Osteocyte (in vitro differentiated cells): ENCODE measurements around the gene CR1L. TPM values are rescaled to one million over a fixed set of nuclear protein-coding genes. Genes with fewer than 3 reads are reported as not detected.
"Not testable (repeated sequence)": the region's sequence is repeated elsewhere in the genome, so short reads cannot be mapped to it uniquely, and the experiment has no call there.

ENCODE experiments used
- DNase-seq: peaks from one replicate; pipeline ENCODE4 v3.0.0; 2021; ENCODE audit warnings: mixed read lengths; ENCODE audit not compliant: unreplicated experiment; ENCODE audit errors: extremely low spot score
- H3K27ac Mint-ChIP-seq: one replicate; pipeline ENCODE4 v1.8.0; 2021; ENCODE audit warnings: mild to moderate bottlenecking, mixed read lengths; ENCODE audit not compliant: unreplicated experiment
- H3K27me3 Mint-ChIP-seq: one replicate; pipeline ENCODE4 v1.8.0; 2021; ENCODE audit warnings: mixed read lengths; ENCODE audit not compliant: unreplicated experiment
- H3K36me3 Mint-ChIP-seq: one replicate; pipeline ENCODE4 v1.8.0; 2021; ENCODE audit warnings: mixed read lengths; ENCODE audit not compliant: unreplicated experiment
- H3K4me1 Mint-ChIP-seq: one replicate; pipeline ENCODE4 v1.8.0; 2021; ENCODE audit warnings: mixed read lengths; ENCODE audit not compliant: unreplicated experiment
- H3K4me3 Mint-ChIP-seq: one replicate; pipeline ENCODE4 v1.8.0; 2021; ENCODE audit warnings: mild to moderate bottlenecking, moderate library complexity, mixed read lengths; ENCODE audit not compliant: unreplicated experiment
- H3K9me3 Mint-ChIP-seq: one replicate; pipeline ENCODE4 v1.8.0; 2021; ENCODE audit warnings: mixed read lengths; ENCODE audit not compliant: unreplicated experiment
- total RNA-seq: library from RNA; stranded (reverse); gene quantifications from 2 replicates; pipeline ENCODE4 v1.2.1, GENCODE V29; 2021
- TF ChIP-seq, protein P1 (sequence below): fragments of 200-600 bp; sonication (generic); IDR thresholded peaks from 2 replicates; pipeline ENCODE4 v1.5.0; 2021; ENCODE audit warnings: antibody characterized with exemption, mild to moderate bottlenecking, moderate library complexity

The CR1L gene
- total RNA-seq, 1 donor from 2014 or later = not detected

DNA sequence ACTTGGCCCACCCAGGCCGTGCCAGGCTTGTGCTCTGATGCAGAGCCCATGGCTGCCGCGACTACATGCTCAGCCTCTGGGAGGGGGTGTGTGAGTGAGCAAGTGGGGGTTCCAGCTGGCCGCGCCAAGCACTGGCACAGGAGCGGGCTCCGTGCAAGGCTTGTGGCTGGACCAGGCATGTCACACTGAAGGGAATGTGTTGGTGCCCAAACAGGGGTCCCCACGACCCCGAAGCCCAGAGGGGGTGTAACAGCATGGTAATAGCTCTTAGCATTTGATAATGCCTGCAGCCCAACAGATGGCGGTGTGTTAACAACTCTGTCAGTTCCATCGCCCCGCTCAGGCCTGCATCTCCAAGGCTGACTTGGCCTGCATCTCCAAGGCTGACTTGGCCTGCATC lies 68.6 kb downstream of the CR1L start:
- Mint-ChIP-seq H3K27me3 (peaks cover 6% of the 10 kb centered on the region), H3K27ac (no peak overlapping the region), H3K4me3 (no peak overlapping the region), H3K9me3 (no peaks in the 10 kb centered on the region), H3K4me1 (no peaks in the 10 kb centered on the region), H3K36me3 (no peaks in the 10 kb centered on the region)
- TF ChIP-seq, protein P1, sequence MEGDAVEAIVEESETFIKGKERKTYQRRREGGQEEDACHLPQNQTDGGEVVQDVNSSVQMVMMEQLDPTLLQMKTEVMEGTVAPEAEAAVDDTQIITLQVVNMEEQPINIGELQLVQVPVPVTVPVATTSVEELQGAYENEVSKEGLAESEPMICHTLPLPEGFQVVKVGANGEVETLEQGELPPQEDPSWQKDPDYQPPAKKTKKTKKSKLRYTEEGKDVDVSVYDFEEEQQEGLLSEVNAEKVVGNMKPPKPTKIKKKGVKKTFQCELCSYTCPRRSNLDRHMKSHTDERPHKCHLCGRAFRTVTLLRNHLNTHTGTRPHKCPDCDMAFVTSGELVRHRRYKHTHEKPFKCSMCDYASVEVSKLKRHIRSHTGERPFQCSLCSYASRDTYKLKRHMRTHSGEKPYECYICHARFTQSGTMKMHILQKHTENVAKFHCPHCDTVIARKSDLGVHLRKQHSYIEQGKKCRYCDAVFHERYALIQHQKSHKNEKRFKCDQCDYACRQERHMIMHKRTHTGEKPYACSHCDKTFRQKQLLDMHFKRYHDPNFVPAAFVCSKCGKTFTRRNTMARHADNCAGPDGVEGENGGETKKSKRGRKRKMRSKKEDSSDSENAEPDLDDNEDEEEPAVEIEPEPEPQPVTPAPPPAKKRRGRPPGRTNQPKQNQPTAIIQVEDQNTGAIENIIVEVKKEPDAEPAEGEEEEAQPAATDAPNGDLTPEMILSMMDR = no peak
- DNase-seq = no peak

DNA sequence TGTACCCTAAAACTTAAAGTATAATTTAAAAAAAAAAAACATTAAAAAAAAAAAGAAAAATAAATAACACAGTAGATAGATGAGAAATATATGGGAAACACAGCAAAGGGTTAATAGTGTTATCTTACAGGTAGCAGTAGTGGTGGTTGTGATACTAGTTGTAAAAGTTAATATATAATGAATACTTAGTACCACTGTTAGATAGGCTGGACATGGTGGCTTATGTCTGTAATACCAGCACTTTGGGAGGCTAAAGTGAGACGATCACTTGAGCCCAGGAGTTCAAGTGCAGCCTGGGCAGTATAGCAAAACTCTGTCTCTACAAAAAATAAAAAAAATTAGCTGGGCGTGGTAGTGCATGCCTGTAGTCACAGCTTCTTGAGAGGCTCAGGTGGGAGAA lies 74.3 kb downstream of the CR1L start:
- Mint-ChIP-seq H3K4me3 (no peak overlapping the region), H3K36me3 (no peaks in the 10 kb centered on the region), H3K4me1 (no peaks in the 10 kb centered on the region), H3K27me3 (peaks cover 2% of the 10 kb centered on the region), H3K27ac (no peak overlapping the region), H3K9me3 (no peaks in the 10 kb centered on the region)
- TF ChIP-seq, protein P1 = no peak
- no peak for DNase-seq

DNA sequence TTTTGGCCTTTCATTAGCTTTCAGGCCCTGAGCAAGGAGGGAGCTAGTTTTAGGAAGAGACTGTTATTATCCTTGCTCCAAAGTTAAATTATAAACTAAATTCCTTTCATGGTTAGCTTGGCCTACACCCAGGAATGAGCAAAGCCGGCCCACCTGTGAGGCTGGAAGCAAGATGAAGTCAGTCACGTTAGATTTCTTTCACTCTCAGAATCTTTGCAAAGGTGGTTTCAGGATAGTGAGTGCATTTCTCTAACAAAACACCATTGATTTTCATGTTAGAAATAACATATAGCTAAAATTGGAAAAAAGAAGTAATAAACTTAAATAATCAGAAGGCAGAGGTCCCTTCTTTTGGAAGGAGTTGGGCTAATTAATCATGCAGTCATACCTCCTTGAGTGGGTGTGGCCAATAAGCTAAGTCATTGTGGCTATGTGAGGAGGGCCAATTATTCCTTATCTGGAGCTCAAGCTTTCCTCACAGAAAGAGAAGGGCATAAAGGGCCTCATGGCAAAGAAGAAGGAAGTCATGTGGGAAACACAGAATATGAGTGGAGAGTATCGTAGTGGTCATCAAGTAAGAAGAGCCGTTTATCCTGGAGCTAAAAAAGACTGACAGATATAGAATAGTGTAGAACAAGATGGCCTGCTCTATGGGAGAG lies 83.4 kb downstream of the CR1L start:
- DNase-seq, H3K36me3 Mint-ChIP-seq, H3K4me1 Mint-ChIP-seq, H3K27me3 Mint-ChIP-seq, H3K4me3 Mint-ChIP-seq, H3K27ac Mint-ChIP-seq, H3K9me3 Mint-ChIP-seq: not testable (repeated sequence)

DNA sequence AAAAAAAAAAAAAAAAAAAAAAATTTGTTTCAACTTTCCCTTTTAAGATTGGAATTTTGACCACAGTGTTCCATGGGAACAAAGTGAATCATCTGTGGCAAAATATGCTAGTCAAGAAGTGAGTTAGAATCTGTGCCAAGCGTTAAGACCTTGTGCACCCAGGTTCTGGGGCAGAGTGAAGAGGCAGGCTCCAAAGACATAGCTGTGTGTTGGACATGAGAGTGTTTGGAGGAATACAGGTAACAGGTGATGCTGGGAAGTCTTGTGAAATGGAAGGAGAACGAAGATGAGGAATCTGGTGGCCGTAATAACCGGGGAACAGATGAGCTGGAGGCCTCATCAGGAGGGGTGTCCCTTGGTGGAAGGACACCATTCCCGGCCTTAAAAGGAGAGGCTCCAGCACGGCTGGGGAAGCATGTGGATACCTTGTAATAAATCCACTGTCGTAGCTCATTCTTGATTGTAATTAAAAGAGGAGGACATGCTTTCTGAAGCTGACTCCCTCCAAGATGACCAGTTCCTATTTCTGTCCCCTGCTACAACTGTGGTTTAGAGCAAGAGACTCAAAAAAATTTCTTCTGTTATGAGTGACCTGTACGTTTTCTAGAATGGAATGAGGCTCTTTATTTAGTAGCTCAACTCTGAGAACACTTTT lies 92.7 kb downstream of the CR1L start:
- not testable (repeated sequence) for H3K4me1 Mint-ChIP-seq, H3K27me3 Mint-ChIP-seq, H3K36me3 Mint-ChIP-seq, H3K27ac Mint-ChIP-seq, DNase-seq, H3K9me3 Mint-ChIP-seq, H3K4me3 Mint-ChIP-seq

DNA sequence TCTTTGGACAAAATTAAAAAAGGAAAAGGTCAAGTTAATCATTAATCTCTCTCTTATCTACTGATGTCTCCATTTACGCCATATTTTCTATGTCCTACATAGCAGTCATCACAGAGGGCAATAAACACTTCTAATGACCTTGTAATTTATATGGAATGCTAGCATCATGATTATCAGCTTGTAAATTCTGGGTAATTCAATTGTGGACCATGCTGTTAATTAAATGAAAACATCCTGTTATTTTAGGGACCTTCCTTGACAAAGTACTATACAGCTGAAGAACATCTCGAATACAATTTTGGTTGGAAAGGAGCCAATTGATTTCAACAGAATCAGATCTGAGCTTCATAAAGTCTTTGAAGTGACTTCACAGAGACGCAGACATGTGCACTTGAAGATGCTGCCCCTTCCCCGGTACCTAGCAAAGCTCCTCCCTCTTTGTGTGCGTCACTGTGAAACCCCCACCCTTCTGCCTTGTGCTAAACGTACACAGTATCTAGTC lies 93.3 kb downstream of the CR1L start:
- not testable (repeated sequence) for H3K9me3 Mint-ChIP-seq, H3K4me1 Mint-ChIP-seq, H3K27ac Mint-ChIP-seq, H3K27me3 Mint-ChIP-seq, H3K36me3 Mint-ChIP-seq, DNase-seq, H3K4me3 Mint-ChIP-seq

DNA sequence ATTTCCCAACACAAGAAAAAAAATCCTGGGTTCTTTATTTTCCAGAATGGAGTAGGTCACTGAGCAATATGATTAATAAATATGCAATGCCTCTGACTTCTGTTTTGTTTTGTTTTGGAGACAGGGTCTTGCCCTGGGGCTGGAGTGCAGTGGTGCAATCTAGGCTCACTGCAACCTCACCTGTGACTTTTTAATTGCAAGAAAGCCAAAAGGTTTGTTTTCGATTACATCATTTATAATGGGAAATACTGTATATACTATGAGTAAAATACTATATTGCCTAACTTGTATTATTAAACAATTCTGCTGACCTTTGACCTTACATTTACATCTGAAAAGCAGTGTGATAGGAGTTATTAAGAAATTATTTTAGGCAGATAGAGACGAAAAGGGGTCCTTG lies 95.3 kb downstream of the CR1L start:
- no peaks in the 10 kb centered on the region for H3K4me1 Mint-ChIP-seq
- no peaks in the 10 kb centered on the region for H3K9me3 Mint-ChIP-seq
- no peak overlapping the region for H3K27ac Mint-ChIP-seq
- DNase-seq = no peak
- no peaks in the 10 kb centered on the region for H3K36me3 Mint-ChIP-seq
- H3K4me3 Mint-ChIP-seq = no peak overlapping the region
- H3K27me3 Mint-ChIP-seq = no peaks in the 10 kb centered on the region
- TF ChIP-seq, protein P1 = no peak
